ENCODE measurements around the gene KRTAP4-9.

- TF ChIP-seq CTCF (IDR thresholded peaks at IDR 0.05; ENCODE audit: low read length) (no peak), EZH2phosphoT487 (IDR thresholded peaks at IDR 0.05; ENCODE audit: low read length) (no peak)
Measured at GRCh38 chr17:41057547-41057946, 47.6 kb upstream of the KRTAP4-9 start.

Measured in MM.1S (cell line).